GM12875 (cell line): ENCODE results near the gene TNP1.

Experiments used
- H3K4me3 ChIP-seq: one replicate; pipeline ENCODE4 v1.5.1; 2011; ENCODE audit warnings: low read depth, low read length, control low read depth
- CTCF ChIP-seq: IDR thresholded peaks from 2 replicates; pipeline ENCODE4 v1.5.1; 2011; ENCODE audit warnings: low read depth, mild to moderate bottlenecking, control low read depth, inconsistent platforms, low read length, moderate library complexity, borderline replicate concordance; ENCODE audit not compliant: insufficient read depth

The TNP1 gene

GRCh38 chr2:216900406-216900805 lies 40.5 kb upstream of the TNP1 start:
- TF ChIP-seq CTCF, result no peak
- H3K4me3 ChIP-seq, result no peak overlapping the region

- TF ChIP-seq CTCF, result no peak
- H3K4me3 ChIP-seq, result no peak overlapping the region
Observed at GRCh38 chr2:216897561-216898203, 37.8 kb upstream of the TNP1 start.

- TF ChIP-seq CTCF, result no peak
Observed at GRCh38 chr2:216890138-216890537, 30.3 kb upstream of the TNP1 start.

GRCh38 chr2:216888887-216889622 lies 29.2 kb upstream of the TNP1 start:
- no peak for TF ChIP-seq CTCF
- H3K4me3 ChIP-seq, result no peak overlapping the region

More at GRCh38 chr2:216890138-216890537, 30.3 kb upstream of the TNP1 start:
- H3K4me3 ChIP-seq, result no peak overlapping the region

GRCh38 chr2:216888081-216888480 lies 28.2 kb upstream of the TNP1 start:
- TF ChIP-seq CTCF, result no peak
- H3K4me3 ChIP-seq, result no peak overlapping the region

GRCh38 chr2:216887138-216887537 lies 27.3 kb upstream of the TNP1 start:
- no peak overlapping the region for H3K4me3 ChIP-seq
- no peak for TF ChIP-seq CTCF

GRCh38 chr2:216885117-216885553 lies 25.3 kb upstream of the TNP1 start:
- TF ChIP-seq CTCF, result no peak
- no peak overlapping the region for H3K4me3 ChIP-seq
